ENCODE measurements around the gene RPL9. TPM values are rescaled to one million over a fixed set of nuclear protein-coding genes. Genes with fewer than 3 reads are reported as not detected.

RPL9 gene
- total and polyA plus RNA-seq, 2 of the 13 experiments (the other 11 are each of a cell fraction or from before 2014, with no cell fraction given), result 993 to 2,148 TPM

DNA sequence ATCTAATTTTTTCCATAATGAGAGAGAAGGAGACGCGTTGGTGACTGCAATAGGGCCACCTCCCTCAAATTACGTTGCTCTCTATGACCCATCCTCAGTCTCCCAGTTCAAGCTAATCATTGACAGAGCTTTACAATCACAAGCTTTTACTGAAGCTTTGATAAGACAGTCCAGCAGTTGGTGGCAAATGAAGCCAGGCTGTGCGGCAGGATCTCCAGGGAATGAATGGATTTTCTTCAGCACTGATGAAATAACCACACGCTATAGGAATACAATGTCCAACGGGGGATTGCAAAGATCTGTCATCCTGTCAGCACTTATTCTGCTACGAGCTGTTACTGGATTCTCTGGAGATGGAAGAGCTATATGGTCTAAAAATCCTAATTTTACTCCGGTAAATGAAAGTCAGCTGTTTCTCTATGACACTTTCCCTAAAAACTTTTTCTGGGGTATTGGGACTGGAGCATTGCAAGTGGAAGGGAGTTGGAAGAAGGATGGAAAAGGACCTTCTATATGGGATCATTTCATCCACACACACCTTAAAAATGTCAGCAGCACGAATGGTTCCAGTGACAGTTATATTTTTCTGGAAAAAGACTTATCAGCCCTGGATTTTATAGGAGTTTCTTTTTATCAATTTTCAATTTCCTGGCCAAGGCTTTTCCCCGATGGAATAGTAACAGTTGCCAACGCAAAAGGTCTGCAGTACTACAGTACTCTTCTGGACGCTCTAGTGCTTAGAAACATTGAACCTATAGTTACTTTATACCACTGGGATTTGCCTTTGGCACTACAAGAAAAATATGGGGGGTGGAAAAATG, 51.7 kb downstream of the RPL9 start, which contains the start of gene KLB (continued):
- TF ChIP-seq, protein P1, sequence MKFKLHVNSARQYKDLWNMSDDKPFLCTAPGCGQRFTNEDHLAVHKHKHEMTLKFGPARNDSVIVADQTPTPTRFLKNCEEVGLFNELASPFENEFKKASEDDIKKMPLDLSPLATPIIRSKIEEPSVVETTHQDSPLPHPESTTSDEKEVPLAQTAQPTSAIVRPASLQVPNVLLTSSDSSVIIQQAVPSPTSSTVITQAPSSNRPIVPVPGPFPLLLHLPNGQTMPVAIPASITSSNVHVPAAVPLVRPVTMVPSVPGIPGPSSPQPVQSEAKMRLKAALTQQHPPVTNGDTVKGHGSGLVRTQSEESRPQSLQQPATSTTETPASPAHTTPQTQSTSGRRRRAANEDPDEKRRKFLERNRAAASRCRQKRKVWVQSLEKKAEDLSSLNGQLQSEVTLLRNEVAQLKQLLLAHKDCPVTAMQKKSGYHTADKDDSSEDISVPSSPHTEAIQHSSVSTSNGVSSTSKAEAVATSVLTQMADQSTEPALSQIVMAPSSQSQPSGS (CRISPR knock-in tag; IDR thresholded peaks at IDR 0.05), result peak; percentile 82
- TF ChIP-seq, protein P2, sequence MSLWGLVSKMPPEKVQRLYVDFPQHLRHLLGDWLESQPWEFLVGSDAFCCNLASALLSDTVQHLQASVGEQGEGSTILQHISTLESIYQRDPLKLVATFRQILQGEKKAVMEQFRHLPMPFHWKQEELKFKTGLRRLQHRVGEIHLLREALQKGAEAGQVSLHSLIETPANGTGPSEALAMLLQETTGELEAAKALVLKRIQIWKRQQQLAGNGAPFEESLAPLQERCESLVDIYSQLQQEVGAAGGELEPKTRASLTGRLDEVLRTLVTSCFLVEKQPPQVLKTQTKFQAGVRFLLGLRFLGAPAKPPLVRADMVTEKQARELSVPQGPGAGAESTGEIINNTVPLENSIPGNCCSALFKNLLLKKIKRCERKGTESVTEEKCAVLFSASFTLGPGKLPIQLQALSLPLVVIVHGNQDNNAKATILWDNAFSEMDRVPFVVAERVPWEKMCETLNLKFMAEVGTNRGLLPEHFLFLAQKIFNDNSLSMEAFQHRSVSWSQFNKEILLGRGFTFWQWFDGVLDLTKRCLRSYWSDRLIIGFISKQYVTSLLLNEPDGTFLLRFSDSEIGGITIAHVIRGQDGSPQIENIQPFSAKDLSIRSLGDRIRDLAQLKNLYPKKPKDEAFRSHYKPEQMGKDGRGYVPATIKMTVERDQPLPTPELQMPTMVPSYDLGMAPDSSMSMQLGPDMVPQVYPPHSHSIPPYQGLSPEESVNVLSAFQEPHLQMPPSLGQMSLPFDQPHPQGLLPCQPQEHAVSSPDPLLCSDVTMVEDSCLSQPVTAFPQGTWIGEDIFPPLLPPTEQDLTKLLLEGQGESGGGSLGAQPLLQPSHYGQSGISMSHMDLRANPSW (CRISPR knock-in tag; IDR thresholded peaks at IDR 0.05; ENCODE audit: borderline replicate concordance), result 0 out of 2 replicates have a peak, but pooled peaks have one; percentile 30
- peak; percentile 71; the same call in 1 of the 2 replicates for TF ChIP-seq ZMYM3 (CRISPR knock-in tag; IDR thresholded peaks at IDR 0.05)
- no peak for TF ChIP-seq ZNF552 (CRISPR knock-in tag; IDR thresholded peaks at IDR 0.05; ENCODE audit: borderline replicate concordance)
- no peak for TF ChIP-seq ZNF383 (CRISPR knock-in tag; IDR thresholded peaks at IDR 0.05; ENCODE audit: borderline replicate concordance)
- TF ChIP-seq JUN (CRISPR knock-in tag; IDR thresholded peaks at IDR 0.05), result no peak
- TF ChIP-seq PHB2 (IDR thresholded peaks at IDR 0.05; ENCODE audit: partially characterized antibody), result no peak
- no peak for TF ChIP-seq ZNF790 (CRISPR knock-in tag; IDR thresholded peaks at IDR 0.05; ENCODE audit: borderline replicate concordance)
- TF ChIP-seq, protein P3, sequence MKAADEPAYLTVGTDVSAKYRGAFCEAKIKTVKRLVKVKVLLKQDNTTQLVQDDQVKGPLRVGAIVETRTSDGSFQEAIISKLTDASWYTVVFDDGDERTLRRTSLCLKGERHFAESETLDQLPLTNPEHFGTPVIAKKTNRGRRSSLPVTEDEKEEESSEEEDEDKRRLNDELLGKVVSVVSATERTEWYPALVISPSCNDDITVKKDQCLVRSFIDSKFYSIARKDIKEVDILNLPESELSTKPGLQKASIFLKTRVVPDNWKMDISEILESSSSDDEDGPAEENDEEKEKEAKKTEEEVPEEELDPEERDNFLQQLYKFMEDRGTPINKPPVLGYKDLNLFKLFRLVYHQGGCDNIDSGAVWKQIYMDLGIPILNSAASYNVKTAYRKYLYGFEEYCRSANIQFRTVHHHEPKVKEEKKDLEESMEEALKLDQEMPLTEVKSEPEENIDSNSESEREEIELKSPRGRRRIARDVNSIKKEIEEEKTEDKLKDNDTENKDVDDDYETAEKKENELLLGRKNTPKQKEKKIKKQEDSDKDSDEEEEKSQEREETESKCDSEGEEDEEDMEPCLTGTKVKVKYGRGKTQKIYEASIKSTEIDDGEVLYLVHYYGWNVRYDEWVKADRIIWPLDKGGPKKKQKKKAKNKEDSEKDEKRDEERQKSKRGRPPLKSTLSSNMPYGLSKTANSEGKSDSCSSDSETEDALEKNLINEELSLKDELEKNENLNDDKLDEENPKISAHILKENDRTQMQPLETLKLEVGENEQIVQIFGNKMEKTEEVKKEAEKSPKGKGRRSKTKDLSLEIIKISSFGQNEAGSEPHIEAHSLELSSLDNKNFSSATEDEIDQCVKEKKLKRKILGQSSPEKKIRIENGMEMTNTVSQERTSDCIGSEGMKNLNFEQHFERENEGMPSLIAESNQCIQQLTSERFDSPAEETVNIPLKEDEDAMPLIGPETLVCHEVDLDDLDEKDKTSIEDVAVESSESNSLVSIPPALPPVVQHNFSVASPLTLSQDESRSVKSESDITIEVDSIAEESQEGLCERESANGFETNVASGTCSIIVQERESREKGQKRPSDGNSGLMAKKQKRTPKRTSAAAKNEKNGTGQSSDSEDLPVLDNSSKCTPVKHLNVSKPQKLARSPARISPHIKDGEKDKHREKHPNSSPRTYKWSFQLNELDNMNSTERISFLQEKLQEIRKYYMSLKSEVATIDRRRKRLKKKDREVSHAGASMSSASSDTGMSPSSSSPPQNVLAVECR (CRISPR knock-in tag; IDR thresholded peaks at IDR 0.05; ENCODE audit: borderline replicate concordance), result peak; percentile 83; the same call in 1 of the 2 replicates
- peak; percentile 71 for TF ChIP-seq ISL2 (CRISPR knock-in tag; IDR thresholded peaks at IDR 0.05)
- 0 out of 2 replicates have a peak, but pooled peaks have one; percentile 36 for TF ChIP-seq ZBTB7B (CRISPR knock-in tag; IDR thresholded peaks at IDR 0.05)
- TF ChIP-seq, protein P4, sequence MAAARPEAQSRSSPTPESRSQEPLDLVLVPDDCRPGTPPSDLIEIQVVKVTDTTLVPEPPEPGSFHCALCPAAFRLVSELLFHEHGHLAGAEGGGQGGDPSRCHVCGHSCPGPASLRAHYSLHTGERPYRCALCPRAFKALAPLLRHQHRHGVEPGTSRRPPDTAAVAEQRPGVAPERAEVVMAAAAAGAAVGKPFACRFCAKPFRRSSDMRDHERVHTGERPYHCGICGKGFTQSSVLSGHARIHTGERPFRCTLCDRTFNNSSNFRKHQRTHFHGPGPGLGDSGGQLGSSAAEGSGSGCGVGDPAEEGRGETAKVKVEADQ (CRISPR knock-in tag; IDR thresholded peaks at IDR 0.05; ENCODE audit: borderline replicate concordance), result 0 out of 2 replicates have a peak, but pooled peaks have one; percentile 23
- TF ChIP-seq YEATS4 (CRISPR knock-in tag; IDR thresholded peaks at IDR 0.05; ENCODE audit: borderline replicate concordance), result peak; percentile 43; the same call in 1 of the 2 replicates
- TF ChIP-seq TSC22D2 (CRISPR knock-in tag; IDR thresholded peaks at IDR 0.05; ENCODE audit: borderline replicate concordance), result peak; percentile 72; the same call in 1 of the 2 replicates
- TF ChIP-seq, protein P5, sequence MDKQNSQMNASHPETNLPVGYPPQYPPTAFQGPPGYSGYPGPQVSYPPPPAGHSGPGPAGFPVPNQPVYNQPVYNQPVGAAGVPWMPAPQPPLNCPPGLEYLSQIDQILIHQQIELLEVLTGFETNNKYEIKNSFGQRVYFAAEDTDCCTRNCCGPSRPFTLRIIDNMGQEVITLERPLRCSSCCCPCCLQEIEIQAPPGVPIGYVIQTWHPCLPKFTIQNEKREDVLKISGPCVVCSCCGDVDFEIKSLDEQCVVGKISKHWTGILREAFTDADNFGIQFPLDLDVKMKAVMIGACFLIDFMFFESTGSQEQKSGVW (CRISPR knock-in tag; IDR thresholded peaks at IDR 0.05; ENCODE audit: borderline replicate concordance), result no peak
- peak; percentile 89; the same call in 1 of the 2 replicates for TF ChIP-seq SMYD3 (CRISPR knock-in tag; IDR thresholded peaks at IDR 0.05)
- no peak for TF ChIP-seq PHF20 (CRISPR knock-in tag; IDR thresholded peaks at IDR 0.05)
- TF ChIP-seq SCMH1 (CRISPR knock-in tag; IDR thresholded peaks at IDR 0.05; ENCODE audit: borderline replicate concordance), result no peak

All from HepG2 (cell line).